Activated naive CD4-positive, alpha-beta T cell treated with anti-CD3 and anti-CD28 coated beads, Interleukin-2, amount 50 U/mL, for 24 hours (primary cell): ENCODE results near the gene HOXD11.

Experiments
- H3K27ac Mint-ChIP-seq: one replicate; pipeline ENCODE4 v1.8.0; 2021; ENCODE audit warnings: mild to moderate bottlenecking, mixed read lengths
- H3K27me3 Mint-ChIP-seq: one replicate; pipeline ENCODE4 v1.8.0; 2021; ENCODE audit warnings: mixed read lengths
- H3K36me3 Mint-ChIP-seq: one replicate; pipeline ENCODE4 v1.8.0; 2021; ENCODE audit warnings: mixed read lengths
- H3K4me1 Mint-ChIP-seq: one replicate; pipeline ENCODE4 v1.8.0; 2021; ENCODE audit warnings: mixed read lengths
- H3K4me3 Mint-ChIP-seq: one replicate; pipeline ENCODE4 v1.8.0; 2021; ENCODE audit warnings: mild to moderate bottlenecking, mixed read lengths
- H3K9me3 Mint-ChIP-seq: one replicate; pipeline ENCODE4 v1.8.0; 2021; ENCODE audit warnings: mixed read lengths

The HOXD11 gene

DNA sequence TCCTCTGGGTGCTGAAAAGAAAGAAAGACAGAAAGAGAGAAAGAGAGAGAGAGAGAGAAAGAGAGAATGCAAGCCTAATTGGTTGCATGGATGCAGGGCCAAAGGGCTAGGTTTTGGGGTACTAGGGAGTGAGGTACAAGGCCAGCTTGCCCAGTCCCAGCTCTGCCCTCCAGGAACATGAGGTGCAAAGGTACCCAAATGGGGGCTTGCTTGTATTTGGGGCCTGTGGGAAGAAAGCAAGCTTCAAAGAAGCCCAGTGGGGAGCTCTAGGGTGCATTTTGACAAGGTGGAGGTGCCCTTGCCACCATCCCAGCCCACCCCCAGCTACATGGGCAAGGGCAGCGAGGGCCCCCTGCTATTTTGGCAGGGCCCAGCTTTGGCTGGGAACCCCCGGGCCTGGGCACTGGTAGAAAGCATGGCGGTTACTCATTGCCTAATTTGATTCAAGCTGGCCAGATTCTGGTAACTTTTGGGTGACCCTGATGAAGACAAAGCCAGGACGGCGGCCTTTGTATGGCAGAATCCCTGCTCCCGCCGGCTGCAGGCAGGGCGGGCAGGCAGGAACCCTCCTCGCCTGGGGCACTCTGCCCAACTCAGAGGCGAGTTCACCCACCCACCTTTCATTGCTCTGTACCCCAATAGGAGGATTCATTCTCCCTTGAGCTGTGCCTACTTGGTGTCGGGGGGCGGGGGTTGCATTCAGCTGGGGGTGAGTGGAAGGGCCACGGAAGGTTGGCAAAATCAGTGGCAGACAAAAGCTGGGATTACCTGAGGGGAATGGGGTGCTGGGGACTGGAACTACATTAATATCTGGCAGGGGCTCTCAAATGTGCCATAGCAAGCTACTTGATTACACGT lies 43.7 kb downstream of the HOXD11 start:
- Mint-ChIP-seq H3K27me3 (peaks cover 69% of the 10 kb centered on the region), H3K9me3 (peaks cover 5% of the 10 kb centered on the region), H3K27ac (no peak overlapping the region), H3K4me3 (no peak overlapping the region), H3K4me1 (no peaks in the 10 kb centered on the region), H3K36me3 (peaks cover 3% of the 10 kb centered on the region)

DNA sequence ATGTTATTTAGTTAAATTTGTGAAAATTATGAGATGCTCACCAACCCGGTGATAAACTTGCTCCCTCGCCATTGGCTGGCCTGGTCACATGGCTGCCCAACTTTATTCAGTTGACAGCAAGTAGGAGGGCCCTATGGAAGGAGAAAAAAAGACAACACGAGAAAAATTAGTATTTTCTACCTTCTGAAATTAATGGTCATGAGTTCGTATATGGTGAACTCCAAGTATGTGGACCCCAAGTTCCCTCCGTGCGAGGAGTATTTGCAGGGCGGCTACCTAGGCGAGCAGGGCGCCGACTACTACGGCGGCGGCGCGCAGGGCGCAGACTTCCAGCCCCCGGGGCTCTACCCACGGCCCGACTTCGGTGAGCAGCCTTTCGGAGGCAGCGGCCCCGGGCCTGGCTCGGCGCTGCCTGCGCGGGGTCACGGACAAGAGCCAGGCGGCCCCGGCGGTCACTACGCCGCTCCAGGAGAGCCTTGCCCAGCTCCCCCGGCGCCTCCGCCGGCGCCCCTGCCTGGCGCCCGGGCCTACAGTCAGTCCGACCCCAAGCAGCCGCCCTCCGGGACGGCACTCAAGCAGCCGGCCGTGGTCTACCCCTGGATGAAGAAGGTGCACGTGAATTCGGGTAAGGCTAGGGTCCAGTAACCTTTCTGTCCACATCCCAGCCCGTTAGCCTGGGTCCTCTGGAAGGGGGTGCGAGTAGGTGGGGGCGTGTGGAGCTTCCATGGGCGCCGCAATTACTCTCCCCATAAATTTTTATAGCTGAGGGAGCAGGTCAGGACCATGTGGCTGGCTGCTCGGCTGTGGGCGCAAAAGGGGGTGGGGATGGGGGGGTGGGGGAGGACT lies 44.6 kb downstream of the HOXD11 start, which contains the start of gene HOXD4:
HOXD4 (plus strand) TSS at position 109 of the 846 bp plus-strand sequence; CDS start at position 193, 84 bp downstream.
- Mint-ChIP-seq H3K4me1 (no peaks in the 10 kb centered on the region), H3K27me3 (peaks cover 64% of the 10 kb centered on the region), H3K9me3 (peaks cover 5% of the 10 kb centered on the region), H3K36me3 (peaks cover 3% of the 10 kb centered on the region), H3K4me3 (no peak within 1 kb of the TSS), H3K27ac (no peak within 1 kb of the TSS)

DNA sequence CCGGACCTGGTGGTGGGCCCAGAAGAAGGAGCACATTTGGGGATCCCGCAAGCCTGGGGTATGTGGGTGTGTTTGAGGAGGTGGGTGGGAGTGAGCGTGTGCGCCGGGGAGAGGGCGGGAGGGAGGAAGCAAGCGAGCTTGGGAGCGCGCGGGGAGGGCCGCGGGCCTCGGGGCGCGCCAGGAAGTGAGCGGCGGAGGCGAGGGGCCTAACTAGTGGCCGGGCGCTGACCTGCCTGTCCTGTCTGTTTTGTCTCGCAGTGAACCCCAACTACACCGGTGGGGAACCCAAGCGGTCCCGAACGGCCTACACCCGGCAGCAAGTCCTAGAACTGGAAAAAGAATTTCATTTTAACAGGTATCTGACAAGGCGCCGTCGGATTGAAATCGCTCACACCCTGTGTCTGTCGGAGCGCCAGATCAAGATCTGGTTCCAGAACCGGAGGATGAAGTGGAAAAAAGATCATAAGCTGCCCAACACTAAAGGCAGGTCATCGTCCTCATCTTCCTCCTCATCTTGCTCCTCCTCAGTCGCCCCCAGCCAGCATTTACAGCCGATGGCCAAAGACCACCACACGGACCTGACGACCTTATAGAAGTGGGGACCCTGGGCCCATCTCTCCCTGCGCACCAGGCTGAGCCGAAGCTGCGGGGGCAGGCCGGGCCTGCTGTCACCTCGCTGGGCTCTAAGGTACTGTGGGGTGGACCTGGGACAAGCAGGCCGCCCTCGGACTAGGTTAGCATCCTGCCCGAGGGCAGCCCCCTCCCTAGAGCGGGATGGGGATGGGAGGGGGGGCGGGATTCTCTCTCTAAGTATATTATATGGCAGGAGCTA lies 45.5 kb downstream of the HOXD11 start:
- Mint-ChIP-seq H3K36me3 (peaks cover 3% of the 10 kb centered on the region), H3K4me1 (peaks cover 3% of the 10 kb centered on the region), H3K4me3 (no peak overlapping the region), H3K27ac (no peak overlapping the region), H3K27me3 (peaks cover 61% of the 10 kb centered on the region), H3K9me3 (peaks cover 5% of the 10 kb centered on the region)

GRCh38 chr2:176154576-176155252 lies 47.6 kb downstream of the HOXD11 start:
- no peak overlapping the region for H3K27ac Mint-ChIP-seq
- peaks cover 5% of the 10 kb centered on the region for H3K9me3 Mint-ChIP-seq
- H3K4me1 Mint-ChIP-seq: peaks cover 6% of the 10 kb centered on the region
- H3K36me3 Mint-ChIP-seq: peaks cover 3% of the 10 kb centered on the region
- peaks cover 54% of the 10 kb centered on the region for H3K27me3 Mint-ChIP-seq
- no peak overlapping the region for H3K4me3 Mint-ChIP-seq

DNA sequence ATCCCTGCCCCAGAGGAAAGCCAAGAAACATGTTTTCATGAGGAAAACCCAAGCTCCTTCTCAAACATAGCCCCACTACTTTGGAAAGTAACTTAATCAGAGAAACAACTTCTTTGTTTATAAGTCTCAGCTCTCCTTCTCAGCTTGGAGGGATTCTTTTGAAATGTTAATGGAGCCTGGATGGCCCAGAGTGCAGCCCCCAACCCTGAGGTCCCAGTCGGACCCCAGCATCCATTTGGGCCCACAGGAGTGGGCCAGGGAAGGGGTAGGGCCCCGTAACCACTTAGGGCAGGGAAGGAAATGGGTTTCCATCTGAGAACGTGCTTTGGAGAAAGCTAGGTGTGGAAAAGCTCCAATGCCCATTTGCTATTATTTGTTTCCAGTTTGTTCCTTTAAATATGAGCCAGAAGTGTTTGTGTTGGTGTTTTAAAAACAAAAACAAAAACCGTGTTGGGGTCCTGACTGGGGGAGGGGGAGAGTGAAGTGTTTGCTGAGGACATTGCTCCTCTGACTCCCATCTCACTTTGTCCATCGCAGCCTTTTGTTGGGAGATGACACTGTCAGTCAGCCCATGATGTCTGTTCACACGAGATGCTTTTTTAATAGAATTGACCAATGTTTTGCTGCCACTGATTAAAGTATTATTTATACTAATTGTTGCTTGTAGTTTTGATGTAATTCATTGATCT lies 48.4 kb downstream of the HOXD11 start:
- H3K4me3 Mint-ChIP-seq: no peak overlapping the region
- H3K27me3 Mint-ChIP-seq: peaks cover 48% of the 10 kb centered on the region
- H3K27ac Mint-ChIP-seq: no peak overlapping the region
- no peaks in the 10 kb centered on the region for H3K36me3 Mint-ChIP-seq
- H3K4me1 Mint-ChIP-seq: peaks cover 6% of the 10 kb centered on the region
- peaks cover under 1% of the 10 kb centered on the region for H3K9me3 Mint-ChIP-seq

GRCh38 chr2:176156301-176156806 lies 49.3 kb downstream of the HOXD11 start:
- H3K36me3 Mint-ChIP-seq: no peaks in the 10 kb centered on the region
- H3K4me3 Mint-ChIP-seq: no peak overlapping the region
- peaks cover 48% of the 10 kb centered on the region for H3K27me3 Mint-ChIP-seq
- no peaks in the 10 kb centered on the region for H3K9me3 Mint-ChIP-seq
- H3K4me1 Mint-ChIP-seq: peaks cover 6% of the 10 kb centered on the region
- no peak overlapping the region for H3K27ac Mint-ChIP-seq

DNA sequence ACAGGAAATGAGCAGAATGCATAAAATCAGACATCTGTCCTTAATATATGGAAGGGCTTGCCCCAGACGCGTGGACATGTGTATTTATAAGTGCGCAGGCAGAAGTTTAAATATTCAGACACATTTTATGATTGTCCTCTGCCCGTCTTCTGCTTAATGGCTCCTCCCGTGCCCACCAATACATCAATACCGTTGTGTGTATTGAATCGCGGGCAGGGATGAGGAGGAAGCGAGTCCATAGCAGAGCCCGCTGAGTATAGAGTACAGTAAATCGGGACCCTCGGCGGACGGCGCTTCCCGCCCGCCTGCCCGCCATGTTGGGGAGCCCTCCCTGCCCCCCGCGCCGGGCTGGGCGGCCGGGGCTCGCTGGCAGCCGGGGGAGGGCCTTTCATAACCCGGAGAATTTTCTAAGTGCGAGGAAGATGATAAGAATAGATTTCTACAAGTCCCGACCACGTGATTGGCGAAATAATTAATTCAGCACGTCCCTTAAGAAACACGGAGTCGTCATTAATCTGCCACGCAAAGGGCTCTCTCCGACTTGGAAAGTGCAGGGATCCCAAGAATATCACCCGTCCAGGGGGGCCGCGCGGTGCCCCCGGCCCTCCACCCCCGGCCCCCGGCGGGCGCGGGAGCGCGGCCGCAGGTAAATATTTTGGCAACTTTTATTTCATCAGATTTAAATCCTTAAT lies 49.9 kb downstream of the HOXD11 start, which contains the start of gene HOXD3:
HOXD3 (plus strand) TSS at position 501 of the 692 bp plus-strand sequence. CDS start 11,808 bp downstream, outside the sequence.
- Mint-ChIP-seq H3K27me3 (peaks cover 49% of the 10 kb centered on the region), H3K27ac (peak within 1 kb of the TSS; percentile 18), H3K4me1 (peaks cover 6% of the 10 kb centered on the region), H3K4me3 (no peak within 1 kb of the TSS), H3K36me3 (peaks cover 2% of the 10 kb centered on the region), H3K9me3 (no peaks in the 10 kb centered on the region)

DNA sequence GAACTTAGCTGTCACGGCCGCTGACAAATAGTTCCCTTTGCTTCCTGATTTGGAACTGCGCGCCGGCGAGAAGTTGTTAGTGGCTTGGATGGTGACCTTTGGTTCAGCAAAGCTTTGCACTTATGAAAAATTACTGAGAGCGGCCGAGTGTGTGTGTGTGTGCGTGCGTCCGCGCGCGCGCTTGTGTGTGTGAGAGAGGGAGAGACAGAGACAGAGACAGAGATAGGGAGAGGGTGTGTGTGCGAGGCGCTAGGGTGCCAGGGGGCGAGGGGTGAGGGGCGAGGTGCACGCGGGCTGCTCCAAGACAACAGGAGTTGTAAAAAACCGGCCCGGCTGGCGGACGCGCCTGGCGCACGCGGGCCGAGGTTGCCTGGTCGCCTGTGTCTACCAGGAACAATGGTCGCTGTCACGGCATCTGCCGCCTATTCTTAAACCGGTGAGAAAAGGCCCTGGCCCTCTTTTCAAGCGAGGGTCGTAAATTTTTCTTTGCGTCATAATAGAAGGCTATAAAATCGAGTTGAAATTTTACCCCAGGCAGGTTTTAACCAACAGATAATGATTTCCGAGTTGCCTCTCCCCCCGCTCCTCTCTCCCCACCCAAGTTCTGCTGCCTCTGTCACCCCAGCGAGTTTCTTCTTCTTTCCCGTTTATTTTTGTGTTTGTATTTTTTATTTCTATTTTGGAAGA lies 50.6 kb downstream of the HOXD11 start:
- H3K4me3 Mint-ChIP-seq: no peak overlapping the region
- peaks cover 52% of the 10 kb centered on the region for H3K27me3 Mint-ChIP-seq
- H3K4me1 Mint-ChIP-seq: peaks cover 6% of the 10 kb centered on the region
- H3K27ac Mint-ChIP-seq: peak overlapping the region; percentile 18
- peaks cover 2% of the 10 kb centered on the region for H3K36me3 Mint-ChIP-seq
- H3K9me3 Mint-ChIP-seq: no peaks in the 10 kb centered on the region

DNA sequence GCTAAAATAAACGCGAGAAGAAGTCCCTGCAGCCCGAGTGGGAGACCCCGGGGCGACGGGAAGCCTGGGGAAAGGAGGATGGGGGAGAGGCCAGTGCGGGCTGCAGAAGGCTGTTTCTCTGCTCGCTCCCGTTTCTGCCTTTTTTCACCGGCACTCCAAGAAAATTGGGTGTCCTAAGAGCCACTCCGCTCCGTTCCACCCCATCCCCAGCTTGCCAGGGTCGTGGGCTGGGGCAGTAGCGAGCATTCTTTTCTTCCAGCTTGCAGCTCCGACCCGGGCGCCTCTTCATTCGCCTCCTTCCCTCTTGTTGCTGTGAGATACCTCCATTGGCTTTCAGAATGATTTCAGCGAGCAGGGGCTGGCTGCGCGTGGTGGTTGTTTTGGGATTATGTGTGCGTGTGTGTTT lies 51.1 kb downstream of the HOXD11 start:
- Mint-ChIP-seq H3K27me3 (peaks cover 52% of the 10 kb centered on the region), H3K27ac (peak overlapping the region; percentile 19), H3K9me3 (no peaks in the 10 kb centered on the region), H3K4me1 (peaks cover 6% of the 10 kb centered on the region), H3K4me3 (peak overlapping the region; percentile 3), H3K36me3 (peaks cover 2% of the 10 kb centered on the region)

DNA sequence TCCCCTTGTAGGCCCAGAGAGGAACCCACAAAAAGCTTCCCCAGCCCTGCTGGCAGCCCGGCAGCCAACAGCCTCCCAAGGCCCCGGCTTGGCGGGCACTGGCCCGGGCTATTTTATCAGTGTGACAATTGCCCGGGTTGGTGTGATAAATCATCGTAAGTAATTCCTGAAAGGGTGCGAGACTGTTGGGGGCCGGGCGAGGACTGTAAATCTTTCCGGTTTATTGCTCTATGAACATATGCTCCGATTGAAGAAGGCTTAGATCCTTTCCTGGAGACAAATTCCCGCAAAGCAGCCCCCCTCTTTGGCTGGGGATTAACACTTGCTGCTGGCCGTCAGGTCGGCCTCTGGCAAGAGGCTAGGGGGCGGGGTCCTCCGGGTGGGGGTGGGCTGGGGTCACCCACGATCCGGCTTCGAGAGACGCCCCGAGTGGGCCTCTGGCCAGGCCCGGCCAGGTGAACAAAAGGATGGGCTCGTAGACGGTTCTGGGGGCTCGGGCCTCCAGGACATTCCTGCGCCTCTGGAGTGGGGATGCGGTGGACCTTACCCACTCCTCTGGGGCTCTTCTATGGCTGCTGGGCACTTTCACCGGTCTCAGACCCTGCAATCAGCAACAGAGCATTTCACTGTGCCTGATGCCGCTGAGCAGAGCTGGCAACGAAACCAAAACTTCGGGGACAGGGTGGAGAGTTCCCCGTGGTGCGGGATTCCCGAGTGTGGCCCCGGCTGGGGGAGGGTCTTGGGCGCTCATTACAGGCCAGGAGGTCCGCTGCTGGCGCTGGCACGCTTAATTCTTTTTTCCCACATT lies 52.0 kb downstream of the HOXD11 start:
- Mint-ChIP-seq H3K36me3 (peaks cover 4% of the 10 kb centered on the region), H3K9me3 (peaks cover 5% of the 10 kb centered on the region), H3K4me3 (no peak overlapping the region), H3K27me3 (peaks cover 56% of the 10 kb centered on the region), H3K4me1 (peaks cover 8% of the 10 kb centered on the region), H3K27ac (no peak overlapping the region)
